HepG2 (cell line): ENCODE data around the gene MBD3L2B. TPM values are rescaled to one million over a fixed set of nuclear protein-coding genes. Genes with fewer than 3 reads are reported as not detected.
"Not testable (repeated sequence)": the region's sequence is repeated elsewhere in the genome, so short reads cannot be mapped to it uniquely, and the experiment has no call there.

Experiments
- ATAC-seq: fragments of 200-7000 bp; cut with Tn5 transposase; 3 replicates; pipeline ENCODE4 v1.9.1; 2020; ENCODE audit warnings: mild to moderate bottlenecking, moderate library complexity
- BruUV-seq: library from RNA; stranded (reverse); fragments of 400-500 nt; replicated peaks from 2 replicates; lab custom pipeline; 2021; lab: Mats Ljungman, UMichigan
- CTCF ChIA-PET: fragments of 300-600 bp; formaldehyde crosslinking; extraction: SDS; loops from one replicate; lab custom pipeline; 2021; ENCODE audit warnings: low total read pairs, inconsistent platforms, low intra/inter-chr PET ratio; lab: Yijun Ruan, JAX
- POLR2A ChIA-PET: fragments of 350-600 bp; sonication (Branson Sonifier 250); formaldehyde crosslinking; loops from one replicate; lab custom pipeline; 2020; ENCODE audit warnings: antibody characterized with exemption, inconsistent platforms; lab: Yijun Ruan, JAX
- DNase-seq: peaks from one replicate; pipeline ENCODE4 v3.0.0-alpha.2; 2015; ENCODE audit warnings: low spot score
- FAIRE-seq: peaks from 3 replicates; lab custom pipeline; 2011; peaks lifted over from hg19 to GRCh38; lab: Jason Lieb, UNC
- H2AFZ ChIP-seq: one replicate; pipeline ENCODE4 v1.6.1; 2011; ENCODE audit warnings: low read length, inconsistent platforms
- H3K27ac ChIP-seq: fragments of 300-600 bp; 3 replicates; pipeline ENCODE4 v1.8.0; 2011; ENCODE audit warnings: mixed run types, mild to moderate bottlenecking, mixed read lengths, low read length, inconsistent platforms; ENCODE audit not compliant: insufficient read depth; ENCODE audit errors: extremely low read length
- H3K27me3 ChIP-seq, 2 experiments: fragments of 200-600 bp in 1 of 2; 2 replicates in 1 of 2; 3 replicates in 1 of 2; pipeline versions ENCODE4 v1.6.0 to v1.8.0; 2011; ENCODE audit warnings: low read length in 2 of 2, mild to moderate bottlenecking in 2 of 2, moderate library complexity in 2 of 2, inconsistent platforms in 1 of 2; ENCODE audit not compliant: insufficient read depth in 2 of 2, control insufficient read depth in 1 of 2
- H3K36me3 ChIP-seq, 2 experiments: fragments of 200-600 bp in 1 of 2; replicated peaks in 1 of 2; 2 replicates in 1 of 2; 3 replicates in 1 of 2; pipeline versions ENCODE4 v1.5.1 to v1.8.0; 2011; ENCODE audit warnings: low read length in 2 of 2, inconsistent platforms in 1 of 2; ENCODE audit not compliant: insufficient read depth in 2 of 2, control insufficient read depth in 1 of 2
- H3K4me1 ChIP-seq: 2 replicates; pipeline ENCODE4 v1.5.1; 2012; ENCODE audit warnings: low read length, inconsistent platforms; ENCODE audit not compliant: insufficient read depth
- H3K4me2 ChIP-seq: 2 replicates; pipeline ENCODE4 v1.6.0; 2011; ENCODE audit warnings: low read depth, low read length, inconsistent platforms
- H3K4me3 ChIP-seq, 3 experiments: fragments of 200-600 bp in 1 of 3; sonication (generic), shearing (Covaris generic) in 1 of 3; replicated peaks in 1 of 3; 2 replicates each; pipeline ENCODE4 v1.5.1; 2011 to 2016; ENCODE audit warnings: low read length in 3 of 3, inconsistent platforms in 2 of 3, low read depth in 2 of 3, mild to moderate bottlenecking in 2 of 3, control low read depth in 1 of 3, mixed read lengths in 1 of 3; ENCODE audit not compliant: insufficient read depth in 1 of 3
- H3K79me2 ChIP-seq: one replicate; pipeline ENCODE4 v1.6.1; 2011; ENCODE audit warnings: low read length, inconsistent platforms; ENCODE audit not compliant: insufficient read depth
- H3K9ac ChIP-seq: 2 replicates; pipeline ENCODE4 v1.6.0; 2011; ENCODE audit warnings: mild to moderate bottlenecking, low read depth, low read length, inconsistent platforms; ENCODE audit not compliant: insufficient read depth
- H3K9me3 ChIP-seq: 2 replicates; pipeline ENCODE4 v1.5.1; 2012; ENCODE audit warnings: mild to moderate bottlenecking, low read length
- H4K20me1 ChIP-seq: 2 replicates; pipeline ENCODE4 v1.6.0; 2011; ENCODE audit warnings: inconsistent platforms, mild to moderate bottlenecking, low read length, moderate library complexity; ENCODE audit not compliant: insufficient read depth
- WGBS: methylation state at CpG from one replicate; pipeline ENCODE4 v1.1.6; 2017; ENCODE audit warnings: low lambda C conversion rate; 5-methylcytosine and 5-hydroxymethylcytosine counted together
- in situ Hi-C: cut with HindIII; loops from 2 replicates; pipeline ENCODE4 v1.10.0; 2017; ENCODE audit warnings: low pct_unique_long_range_greater_than_20kb; ENCODE audit not compliant: extremely low pct_ligation_motif_present
- intact Hi-C: fragments of 100-400 bp; cut with micrococcal nuclease; formaldehyde crosslinking; loops from one replicate; pipeline ENCODE4 v1.10.0; 2022; ENCODE audit not compliant: unreplicated experiment
- polyA plus RNA-seq, 8 experiments: library from polyadenylated mRNA; depleted of rRNA in 3 of 8; stranded (reverse) in 7 of 8; unstranded in 1 of 8; fragments of >200 nt; fragmentation: Illumina TruSeq in 4 of 8; extraction: Trizol in 4 of 8; gene quantifications; 2 replicates each; pipeline versions ENCODE4 v1.2.1 to v1.2.3, GENCODE V29; 2011 to 2016; ENCODE audit warnings: low read depth in 4 of 8, missing spikeins in 1 of 8, mixed read lengths in 1 of 8; ENCODE audit not compliant: insufficient read depth in 1 of 8
- total RNA-seq, 5 experiments: library from RNA; depleted of rRNA; stranded (reverse); fragments of >200 nt; fragmentation: Illumina TruSeq; extraction: Trizol; gene quantifications; 2 replicates each; pipeline ENCODE4 v1.2.3, GENCODE V29; 2016; ENCODE audit warnings: low read depth in 1 of 5

MBD3L2B gene
- total and polyA plus RNA-seq, 2 of the 13 experiments (the other 11 are each of a cell fraction or from before 2014, with no cell fraction given) = not detected

DNA sequence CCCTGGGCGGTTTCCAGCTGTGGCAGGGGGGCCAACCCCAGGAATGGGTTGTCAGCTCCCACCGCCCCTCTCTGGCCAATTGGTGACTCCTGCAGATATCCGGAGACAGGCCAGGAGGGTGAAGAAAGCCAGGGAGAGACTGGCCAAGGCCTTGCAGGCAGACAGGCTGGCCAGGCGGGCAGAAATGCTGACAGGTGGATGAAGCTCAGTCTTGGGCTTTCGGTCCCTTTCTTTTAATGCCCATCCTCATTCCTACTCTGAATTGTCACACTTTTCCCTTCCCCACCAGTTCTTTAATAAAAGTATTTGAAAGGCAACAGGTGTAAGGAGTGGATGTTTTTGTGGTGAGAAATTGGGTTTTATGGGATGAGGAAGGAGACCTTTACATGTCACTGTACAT lies 30.2 kb upstream of the MBD3L2B start:
- H2AFZ ChIP-seq, H3K4me2 ChIP-seq, H3K9ac ChIP-seq, FAIRE-seq, BruUV-seq, intact Hi-C loops, H3K4me1 ChIP-seq, CTCF ChIA-PET, H3K27ac ChIP-seq, in situ Hi-C loops, DNase-seq, H3K27me3 ChIP-seq, ATAC-seq, POLR2A ChIA-PET, H3K4me3 ChIP-seq, H3K36me3 ChIP-seq, H3K9me3 ChIP-seq, H3K79me2 ChIP-seq, H4K20me1 ChIP-seq: not testable (repeated sequence)
- 82% methylated on average over 2 of the region's 5 CpGs for WGBS

DNA sequence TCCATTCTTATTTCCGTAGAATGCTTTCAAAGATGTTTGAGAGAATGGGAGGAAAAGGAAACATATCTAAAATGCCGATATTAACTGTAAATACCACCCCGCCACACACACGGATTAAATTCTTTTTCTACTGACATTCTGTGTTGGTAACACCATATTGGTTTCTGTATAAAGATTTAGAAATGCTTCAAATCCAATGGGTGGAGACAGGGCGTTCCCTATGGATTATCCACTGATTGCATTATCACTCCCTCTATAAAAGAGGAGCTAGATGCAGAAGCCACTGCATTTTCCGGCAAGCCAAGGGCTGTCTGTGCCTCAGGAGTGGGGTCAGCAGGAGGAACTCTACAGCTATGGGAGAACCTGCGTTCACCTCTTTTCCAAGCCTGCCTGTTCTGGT lies 27.8 kb upstream of the MBD3L2B start, which contains the start of gene MBD3L2:
TSS of gene MBD3L2 (plus strand) at position 301 of the 400 bp plus-strand sequence. CDS start at position 354, 53 bp downstream.
- DNase-seq, H3K36me3 ChIP-seq, H3K9ac ChIP-seq, H3K4me3 ChIP-seq, H3K4me1 ChIP-seq, H3K27me3 ChIP-seq, H2AFZ ChIP-seq, H3K4me2 ChIP-seq, CTCF ChIA-PET, in situ Hi-C loops, ATAC-seq, POLR2A ChIA-PET, BruUV-seq, intact Hi-C loops, H3K27ac ChIP-seq, H4K20me1 ChIP-seq, FAIRE-seq, H3K79me2 ChIP-seq, H3K9me3 ChIP-seq: not testable (repeated sequence)
- WGBS = no CpG with 5 or more reads among the region's 7 CpGs

GRCh38 chr19:7041563-7041962 lies 20.3 kb upstream of the MBD3L2B start:
- H3K9ac ChIP-seq, H3K4me2 ChIP-seq, BruUV-seq, FAIRE-seq, POLR2A ChIA-PET, H3K9me3 ChIP-seq, in situ Hi-C loops, H4K20me1 ChIP-seq, DNase-seq, H3K79me2 ChIP-seq, H3K27ac ChIP-seq, H3K27me3 ChIP-seq, ATAC-seq, H3K4me3 ChIP-seq, H3K4me1 ChIP-seq, H2AFZ ChIP-seq, CTCF ChIA-PET, H3K36me3 ChIP-seq, intact Hi-C loops: not testable (repeated sequence)
- WGBS = no CpG with 5 or more reads among the region's 2 CpGs

DNA sequence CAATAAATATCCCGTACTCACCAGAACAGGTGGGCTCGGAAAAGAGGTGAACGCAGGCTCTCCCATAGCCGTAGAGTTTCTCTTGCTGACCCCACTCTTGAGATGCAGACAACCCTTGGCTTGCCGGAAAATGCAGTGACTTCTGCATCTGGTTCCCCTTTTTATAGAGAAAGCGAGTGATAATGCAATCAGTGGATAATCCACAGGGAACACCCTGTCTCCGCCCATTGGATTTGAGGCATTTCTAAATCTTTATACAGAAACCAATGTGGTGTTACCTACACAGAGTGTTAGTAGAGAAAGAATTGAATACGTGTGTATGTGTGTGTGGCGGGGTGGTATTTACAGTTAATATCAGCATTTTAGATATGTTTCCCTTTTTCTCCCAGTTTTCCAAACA lies 18.8 kb upstream of the MBD3L2B start, which contains the start of gene MBD3L4:
TSS of gene MBD3L4 (minus strand) at position 101 of the 400 bp plus-strand sequence. CDS start at position 66, 35 bp downstream.
- H3K27me3 ChIP-seq, in situ Hi-C loops, H3K79me2 ChIP-seq, H3K9me3 ChIP-seq, H3K36me3 ChIP-seq, FAIRE-seq, CTCF ChIA-PET, H3K4me1 ChIP-seq, H3K4me2 ChIP-seq, H3K9ac ChIP-seq, BruUV-seq, ATAC-seq, POLR2A ChIA-PET, H3K27ac ChIP-seq, DNase-seq, intact Hi-C loops, H3K4me3 ChIP-seq, H4K20me1 ChIP-seq, H2AFZ ChIP-seq: not testable (repeated sequence)
- WGBS = no CpG with 5 or more reads among the region's 9 CpGs
